SK-N-SH (cell line): ENCODE measurements around the gene TP53AIP1. TPM values are rescaled to one million over a fixed set of nuclear protein-coding genes. Genes with fewer than 3 reads are reported as not detected.

Experiments used
- CTCF ChIA-PET: fragments of 300-600, 350-600 bp; formaldehyde crosslinking; extraction: SDS; loops from one replicate; lab custom pipeline; 2021; lab: Yijun Ruan, JAX
- POLR2A ChIA-PET: fragments of 350-600 bp; sonication (Branson Sonifier 250); formaldehyde crosslinking; extraction: SDS; loops from one replicate; lab custom pipeline; 2020; ENCODE audit warnings: antibody characterized with exemption, inconsistent platforms; lab: Yijun Ruan, JAX
- DNase-seq: peaks from one replicate; pipeline ENCODE4 v3.0.0; 2012
- H2AFZ ChIP-seq: fragments of 200-600 bp; sonication (generic); 2 replicates; pipeline ENCODE4 v1.8.1; 2016; ENCODE audit warnings: antibody characterized with exemption, mild to moderate bottlenecking, low read depth
- H3F3A ChIP-seq: fragments of 200-600 bp; sonication (generic); replicated peaks from 2 replicates; pipeline ENCODE3; 2016; ENCODE audit warnings: antibody characterized with exemption, mild to moderate bottlenecking; ENCODE audit not compliant: insufficient read depth
- H3K27ac ChIP-seq, 2 experiments: fragments of 200-500 bp in 1 of 2; fragments of 200-600 bp in 1 of 2; sonication (Bioruptor generic) in 1 of 2; sonication (generic), shearing (Covaris generic) in 1 of 2; 2 replicates each; pipeline versions ENCODE4 v1.5.1 to v1.6.1; 2014 to 2016; ENCODE audit warnings: low read depth in 2 of 2, inconsistent platforms in 1 of 2, low read length in 1 of 2, mild to moderate bottlenecking in 1 of 2, mixed read lengths in 1 of 2
- H3K27me3 ChIP-seq: fragments of 200-600 bp; sonication (generic), shearing (Covaris generic); 2 replicates; pipeline ENCODE4 v1.6.1; 2016; ENCODE audit warnings: mixed run types; ENCODE audit not compliant: insufficient read depth
- H3K36me3 ChIP-seq, 2 experiments: fragments of 200-500 bp in 1 of 2; fragments of 200-600 bp in 1 of 2; sonication (Bioruptor generic) in 1 of 2; sonication (generic) in 1 of 2; replicated peaks in 1 of 2; 2 replicates each; pipeline versions ENCODE3 to v1.5.1; 2014 to 2016; ENCODE audit warnings: low read length in 1 of 2, mild to moderate bottlenecking in 1 of 2; ENCODE audit not compliant: insufficient read depth in 2 of 2, control insufficient read depth in 1 of 2
- H3K4me1 ChIP-seq, 2 experiments: fragments of 200-500 bp in 1 of 2; fragments of 200-600 bp in 1 of 2; sonication (Bioruptor generic) in 1 of 2; sonication (generic), shearing (Covaris generic) in 1 of 2; 2 replicates each; pipeline versions ENCODE4 v1.5.1 to v1.6.1; 2014 to 2016; ENCODE audit warnings: low read depth in 1 of 2, low read length in 1 of 2, mixed run types in 1 of 2; ENCODE audit not compliant: insufficient read depth in 2 of 2, control insufficient read depth in 1 of 2
- H3K4me2 ChIP-seq: fragments of 200-600 bp; sonication (generic), shearing (Covaris generic); 2 replicates; pipeline ENCODE4 v1.6.1; 2017; ENCODE audit warnings: mixed run types
- H3K4me3 ChIP-seq, 2 experiments: fragments of 200-500 bp in 1 of 2; fragments of 200-600 bp in 1 of 2; sonication (Bioruptor generic) in 1 of 2; sonication (generic), shearing (Covaris generic) in 1 of 2; 2 replicates each; pipeline versions ENCODE4 v1.5.1 to v1.8.1; 2014 to 2016; ENCODE audit warnings: low read depth in 2 of 2, inconsistent platforms in 1 of 2, low read length in 1 of 2, mild to moderate bottlenecking in 1 of 2, mixed read lengths in 1 of 2, moderate library complexity in 1 of 2
- H3K79me2 ChIP-seq: fragments of 200-600 bp; sonication (generic); 2 replicates; pipeline ENCODE4 v1.8.1; 2017; ENCODE audit warnings: mild to moderate bottlenecking; ENCODE audit not compliant: insufficient read depth
- H3K9ac ChIP-seq: fragments of 200-600 bp; sonication (generic); 2 replicates; pipeline ENCODE4 v1.6.1; 2017; ENCODE audit warnings: mixed run types
- H3K9me2 ChIP-seq: fragments of 200-600 bp; sonication (generic); 2 replicates; pipeline ENCODE4 v1.6.1; 2017; ENCODE audit warnings: mixed run types
- H3K9me3 ChIP-seq: fragments of 200-600 bp; sonication (generic); 2 replicates; pipeline ENCODE4 v1.6.1; 2017; ENCODE audit warnings: mixed run types, mild to moderate bottlenecking, moderate library complexity
- H4K20me1 ChIP-seq: fragments of 200-600 bp; sonication (generic); 2 replicates; pipeline ENCODE4 v1.6.1; 2017; ENCODE audit warnings: mild to moderate bottlenecking, mixed run types; ENCODE audit not compliant: insufficient read depth
- CHD2 ChIP-seq: fragments of 150-350 bp; IDR thresholded peaks from 2 replicates; pipeline ENCODE4 v1.6.1; 2018; ENCODE audit warnings: low read length; ENCODE audit not compliant: partially characterized antibody
- ELF1 ChIP-seq: IDR thresholded peaks from 2 replicates; pipeline ENCODE4 v1.4.0; 2012
- EP300 ChIP-seq, 2 experiments: IDR thresholded peaks; 2 replicates each; pipeline versions ENCODE4 v1.4.0 to v1.6.1; 2012; ENCODE audit warnings: borderline replicate concordance in 1 of 2, low read depth in 1 of 2, low read length in 1 of 2
- FOSL2 ChIP-seq: IDR thresholded peaks from 2 replicates; pipeline ENCODE4 v1.4.0; 2012; ENCODE audit warnings: low read depth, mild to moderate bottlenecking, moderate library complexity, borderline replicate concordance
- FOXJ3 ChIP-seq: sonication (generic); formaldehyde crosslinking; IDR thresholded peaks from 2 replicates; pipeline ENCODE4 v1.5.1; 2020; ENCODE audit warnings: mild to moderate bottlenecking, missing genetic modification reagents
- FOXM1 ChIP-seq: IDR thresholded peaks from 2 replicates; pipeline ENCODE4 v1.4.0; 2012; ENCODE audit warnings: low read depth, mild to moderate bottlenecking
- GABPA ChIP-seq: IDR thresholded peaks from 2 replicates; pipeline ENCODE4 v1.4.0; 2012; ENCODE audit warnings: low read depth, mild to moderate bottlenecking
- JUND ChIP-seq: IDR thresholded peaks from 2 replicates; pipeline ENCODE4 v1.4.0; 2012
- MEF2A ChIP-seq: IDR thresholded peaks from 2 replicates; pipeline ENCODE4 v1.4.0; 2012; ENCODE audit warnings: low read depth, borderline replicate concordance
- NFIC ChIP-seq: IDR thresholded peaks from 2 replicates; pipeline ENCODE4 v1.4.0; 2012; ENCODE audit warnings: borderline replicate concordance
- POLR2AphosphoS5 ChIP-seq: IDR thresholded peaks from 2 replicates; pipeline ENCODE4 v1.6.1; 2012; ENCODE audit warnings: low read depth, low read length
- RCOR1 ChIP-seq: fragments of 150-350 bp; IDR thresholded peaks from 2 replicates; pipeline ENCODE4 v1.6.1; 2017; ENCODE audit warnings: antibody characterized with exemption, low read length
- RFX5 ChIP-seq: IDR thresholded peaks from 2 replicates; pipeline ENCODE4 v1.6.1; 2012; ENCODE audit warnings: mild to moderate bottlenecking, improper control_type of control experiment, low read length
- SMC3 ChIP-seq: IDR thresholded peaks from 2 replicates; pipeline ENCODE4 v1.6.1; 2012; ENCODE audit warnings: low read depth, low read length, improper control_type of control experiment
- YY1 ChIP-seq: IDR thresholded peaks from 2 replicates; pipeline ENCODE4 v1.4.0; 2012; ENCODE audit warnings: low read depth, mild to moderate bottlenecking
- WGBS: methylation state at CpG from one replicate; pipeline ENCODE4 v1.1.6; 2017; ENCODE audit warnings: low lambda C conversion rate; 5-methylcytosine and 5-hydroxymethylcytosine counted together
- polyA plus RNA-seq, 3 experiments: library from polyadenylated mRNA; depleted of rRNA; stranded (reverse); fragments of >200 nt; gene quantifications; 2 replicates each; pipeline ENCODE4 v1.2.3, GENCODE V29; 2012
- TF ChIP-seq, protein P1 (sequence below): IDR thresholded peaks from 2 replicates; pipeline ENCODE4 v1.4.0; 2012; ENCODE audit warnings: low read depth, borderline replicate concordance
- TF ChIP-seq, protein P2 (sequence below): IDR thresholded peaks from 2 replicates; pipeline ENCODE4 v1.6.1; 2012; ENCODE audit warnings: mild to moderate bottlenecking, low read depth, low read length, moderate library complexity
- TF ChIP-seq, protein P3 (sequence below): fragments of 150-350 bp; IDR thresholded peaks from 2 replicates; pipeline ENCODE4 v1.6.1; 2017; ENCODE audit warnings: antibody characterized with exemption, low read length, low read depth, borderline replicate concordance
- TF ChIP-seq, protein P4 (sequence below): fragments of 150-350 bp; IDR thresholded peaks from 2 replicates; pipeline ENCODE4 v1.6.1; 2016; ENCODE audit warnings: mild to moderate bottlenecking, low read depth, low read length

Gene TP53AIP1
- polyA plus RNA-seq, 1 of the 3 experiments (the other 2 are of a cell fraction), result 0.05 TPM

DNA sequence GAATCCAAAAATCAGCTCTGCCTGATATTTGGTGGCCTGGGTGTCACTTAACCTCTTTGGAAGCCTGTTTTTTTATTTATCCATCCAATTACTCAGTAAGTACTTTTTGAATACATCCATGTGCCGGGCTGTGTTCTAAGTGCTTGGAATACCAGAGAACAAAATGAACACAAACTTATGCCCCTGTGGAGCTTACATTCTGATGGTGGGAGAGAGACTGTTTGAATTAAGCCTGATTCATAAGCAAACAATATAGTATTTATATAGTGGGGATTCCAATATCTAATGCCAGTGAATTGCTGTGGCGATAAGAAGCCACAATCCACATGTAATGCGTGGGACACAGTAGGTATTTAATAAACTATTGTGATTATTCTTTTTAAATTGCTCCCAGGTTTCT lies 32.1 kb downstream of the TP53AIP1 start:
- POLR2A ChIA-PET, result no interaction called here
- CTCF ChIA-PET, result interaction anchor here (0.7 to 13.6 kb wide), 5 partner anchors 10 to 46 kb away, joined by 3 to 201 read pairs (median 8); partner anchors contain the start of gene KCNJ5
- no peak overlapping the region for H3K4me2 ChIP-seq

More for the DNA sequence above, 32.1 kb downstream of the TP53AIP1 start:
- H3K4me1 ChIP-seq, result peaks cover 5 to 22% of the 10 kb centered on the region in 2 experiments; a peak in 2 of 4 replicates
- no peak overlapping the region for H3K9ac ChIP-seq
- no peaks in the 10 kb centered on the region; the same call in 1 of the 2 replicates for H3K27me3 ChIP-seq
- no peak overlapping the region for H2AFZ ChIP-seq
- no peaks in the 10 kb centered on the region for H3K79me2 ChIP-seq
- no peak for DNase-seq
- H3K9me2 ChIP-seq, result no peaks in the 10 kb centered on the region
- no peak overlapping the region for H3K27ac ChIP-seq
- no peaks in the 10 kb centered on the region for H3F3A ChIP-seq
- no peaks in the 10 kb centered on the region for H4K20me1 ChIP-seq
- whole genome bisulfite sequencing, result 92% methylated on average over 3 of the region's 3 CpGs
- no peak overlapping the region for H3K4me3 ChIP-seq
- no peaks in the 10 kb centered on the region for H3K9me3 ChIP-seq
- no peaks in the 10 kb centered on the region for H3K36me3 ChIP-seq
- TF ChIP-seq EP300 (IDR thresholded peaks at IDR 0.05; ENCODE audit: borderline replicate concordance in 1 of 2, low read depth in 1 of 2, low read length in 1 of 2) (no peak), FOXJ3 (CRISPR knock-in tag) (no peak), POLR2AphosphoS5 (no peak), SMC3 (no peak), RFX5 (no peak), YY1 (no peak), NFIC (no peak), FOXM1 (no peak), ELF1 (no peak), GABPA (no peak), JUND (no peak), FOSL2 (no peak), RCOR1 (no peak), CHD2 (no peak), MEF2A (no peak)
- TF ChIP-seq, protein P1, sequence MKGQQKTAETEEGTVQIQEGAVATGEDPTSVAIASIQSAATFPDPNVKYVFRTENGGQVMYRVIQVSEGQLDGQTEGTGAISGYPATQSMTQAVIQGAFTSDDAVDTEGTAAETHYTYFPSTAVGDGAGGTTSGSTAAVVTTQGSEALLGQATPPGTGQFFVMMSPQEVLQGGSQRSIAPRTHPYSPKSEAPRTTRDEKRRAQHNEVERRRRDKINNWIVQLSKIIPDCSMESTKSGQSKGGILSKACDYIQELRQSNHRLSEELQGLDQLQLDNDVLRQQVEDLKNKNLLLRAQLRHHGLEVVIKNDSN, result no peak
- TF ChIP-seq, protein P2, sequence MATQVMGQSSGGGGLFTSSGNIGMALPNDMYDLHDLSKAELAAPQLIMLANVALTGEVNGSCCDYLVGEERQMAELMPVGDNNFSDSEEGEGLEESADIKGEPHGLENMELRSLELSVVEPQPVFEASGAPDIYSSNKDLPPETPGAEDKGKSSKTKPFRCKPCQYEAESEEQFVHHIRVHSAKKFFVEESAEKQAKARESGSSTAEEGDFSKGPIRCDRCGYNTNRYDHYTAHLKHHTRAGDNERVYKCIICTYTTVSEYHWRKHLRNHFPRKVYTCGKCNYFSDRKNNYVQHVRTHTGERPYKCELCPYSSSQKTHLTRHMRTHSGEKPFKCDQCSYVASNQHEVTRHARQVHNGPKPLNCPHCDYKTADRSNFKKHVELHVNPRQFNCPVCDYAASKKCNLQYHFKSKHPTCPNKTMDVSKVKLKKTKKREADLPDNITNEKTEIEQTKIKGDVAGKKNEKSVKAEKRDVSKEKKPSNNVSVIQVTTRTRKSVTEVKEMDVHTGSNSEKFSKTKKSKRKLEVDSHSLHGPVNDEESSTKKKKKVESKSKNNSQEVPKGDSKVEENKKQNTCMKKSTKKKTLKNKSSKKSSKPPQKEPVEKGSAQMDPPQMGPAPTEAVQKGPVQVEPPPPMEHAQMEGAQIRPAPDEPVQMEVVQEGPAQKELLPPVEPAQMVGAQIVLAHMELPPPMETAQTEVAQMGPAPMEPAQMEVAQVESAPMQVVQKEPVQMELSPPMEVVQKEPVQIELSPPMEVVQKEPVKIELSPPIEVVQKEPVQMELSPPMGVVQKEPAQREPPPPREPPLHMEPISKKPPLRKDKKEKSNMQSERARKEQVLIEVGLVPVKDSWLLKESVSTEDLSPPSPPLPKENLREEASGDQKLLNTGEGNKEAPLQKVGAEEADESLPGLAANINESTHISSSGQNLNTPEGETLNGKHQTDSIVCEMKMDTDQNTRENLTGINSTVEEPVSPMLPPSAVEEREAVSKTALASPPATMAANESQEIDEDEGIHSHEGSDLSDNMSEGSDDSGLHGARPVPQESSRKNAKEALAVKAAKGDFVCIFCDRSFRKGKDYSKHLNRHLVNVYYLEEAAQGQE, result no peak
- TF ChIP-seq, protein P3, sequence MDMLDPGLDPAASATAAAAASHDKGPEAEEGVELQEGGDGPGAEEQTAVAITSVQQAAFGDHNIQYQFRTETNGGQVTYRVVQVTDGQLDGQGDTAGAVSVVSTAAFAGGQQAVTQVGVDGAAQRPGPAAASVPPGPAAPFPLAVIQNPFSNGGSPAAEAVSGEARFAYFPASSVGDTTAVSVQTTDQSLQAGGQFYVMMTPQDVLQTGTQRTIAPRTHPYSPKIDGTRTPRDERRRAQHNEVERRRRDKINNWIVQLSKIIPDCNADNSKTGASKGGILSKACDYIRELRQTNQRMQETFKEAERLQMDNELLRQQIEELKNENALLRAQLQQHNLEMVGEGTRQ, result no peak
- TF ChIP-seq, protein P4, sequence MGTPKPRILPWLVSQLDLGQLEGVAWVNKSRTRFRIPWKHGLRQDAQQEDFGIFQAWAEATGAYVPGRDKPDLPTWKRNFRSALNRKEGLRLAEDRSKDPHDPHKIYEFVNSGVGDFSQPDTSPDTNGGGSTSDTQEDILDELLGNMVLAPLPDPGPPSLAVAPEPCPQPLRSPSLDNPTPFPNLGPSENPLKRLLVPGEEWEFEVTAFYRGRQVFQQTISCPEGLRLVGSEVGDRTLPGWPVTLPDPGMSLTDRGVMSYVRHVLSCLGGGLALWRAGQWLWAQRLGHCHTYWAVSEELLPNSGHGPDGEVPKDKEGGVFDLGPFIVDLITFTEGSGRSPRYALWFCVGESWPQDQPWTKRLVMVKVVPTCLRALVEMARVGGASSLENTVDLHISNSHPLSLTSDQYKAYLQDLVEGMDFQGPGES, result no peak
